ENCODE measurements around the gene DENND5B.

DNA sequence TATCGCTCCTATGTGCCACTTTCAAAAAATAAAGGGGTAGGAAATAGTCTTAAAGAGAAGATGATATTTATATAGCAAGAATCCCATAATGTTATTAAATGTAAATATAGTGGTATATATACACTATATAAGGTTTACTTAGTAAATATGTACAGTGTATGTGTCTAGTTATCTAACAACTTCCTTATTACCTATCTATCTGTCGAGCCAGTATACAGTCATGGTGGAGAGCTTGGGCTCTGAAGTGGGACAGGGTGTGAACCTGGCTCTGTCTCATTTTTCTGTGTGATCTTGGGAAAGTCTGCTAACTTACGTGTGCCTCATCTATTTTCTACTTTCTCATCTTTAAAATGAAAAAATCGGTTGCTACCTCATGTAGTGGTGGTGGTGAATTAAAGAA lies 202.2 kb downstream of the DENND5B start:
- TF ChIP-seq, protein P1, sequence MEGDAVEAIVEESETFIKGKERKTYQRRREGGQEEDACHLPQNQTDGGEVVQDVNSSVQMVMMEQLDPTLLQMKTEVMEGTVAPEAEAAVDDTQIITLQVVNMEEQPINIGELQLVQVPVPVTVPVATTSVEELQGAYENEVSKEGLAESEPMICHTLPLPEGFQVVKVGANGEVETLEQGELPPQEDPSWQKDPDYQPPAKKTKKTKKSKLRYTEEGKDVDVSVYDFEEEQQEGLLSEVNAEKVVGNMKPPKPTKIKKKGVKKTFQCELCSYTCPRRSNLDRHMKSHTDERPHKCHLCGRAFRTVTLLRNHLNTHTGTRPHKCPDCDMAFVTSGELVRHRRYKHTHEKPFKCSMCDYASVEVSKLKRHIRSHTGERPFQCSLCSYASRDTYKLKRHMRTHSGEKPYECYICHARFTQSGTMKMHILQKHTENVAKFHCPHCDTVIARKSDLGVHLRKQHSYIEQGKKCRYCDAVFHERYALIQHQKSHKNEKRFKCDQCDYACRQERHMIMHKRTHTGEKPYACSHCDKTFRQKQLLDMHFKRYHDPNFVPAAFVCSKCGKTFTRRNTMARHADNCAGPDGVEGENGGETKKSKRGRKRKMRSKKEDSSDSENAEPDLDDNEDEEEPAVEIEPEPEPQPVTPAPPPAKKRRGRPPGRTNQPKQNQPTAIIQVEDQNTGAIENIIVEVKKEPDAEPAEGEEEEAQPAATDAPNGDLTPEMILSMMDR (IDR thresholded peaks at IDR 0.05; ENCODE audit: insufficient read depth, low read length): no peak
- TF ChIP-seq POLR2AphosphoS5 (IDR thresholded peaks at IDR 0.05; ENCODE audit: low read depth) (no peak), GABPA (IDR thresholded peaks at IDR 0.05; ENCODE audit: low read depth) (no peak), SPI1 (IDR thresholded peaks at IDR 0.05; ENCODE audit: borderline replicate concordance, low read depth) (no peak)
- TF ChIP-seq, protein P2, sequence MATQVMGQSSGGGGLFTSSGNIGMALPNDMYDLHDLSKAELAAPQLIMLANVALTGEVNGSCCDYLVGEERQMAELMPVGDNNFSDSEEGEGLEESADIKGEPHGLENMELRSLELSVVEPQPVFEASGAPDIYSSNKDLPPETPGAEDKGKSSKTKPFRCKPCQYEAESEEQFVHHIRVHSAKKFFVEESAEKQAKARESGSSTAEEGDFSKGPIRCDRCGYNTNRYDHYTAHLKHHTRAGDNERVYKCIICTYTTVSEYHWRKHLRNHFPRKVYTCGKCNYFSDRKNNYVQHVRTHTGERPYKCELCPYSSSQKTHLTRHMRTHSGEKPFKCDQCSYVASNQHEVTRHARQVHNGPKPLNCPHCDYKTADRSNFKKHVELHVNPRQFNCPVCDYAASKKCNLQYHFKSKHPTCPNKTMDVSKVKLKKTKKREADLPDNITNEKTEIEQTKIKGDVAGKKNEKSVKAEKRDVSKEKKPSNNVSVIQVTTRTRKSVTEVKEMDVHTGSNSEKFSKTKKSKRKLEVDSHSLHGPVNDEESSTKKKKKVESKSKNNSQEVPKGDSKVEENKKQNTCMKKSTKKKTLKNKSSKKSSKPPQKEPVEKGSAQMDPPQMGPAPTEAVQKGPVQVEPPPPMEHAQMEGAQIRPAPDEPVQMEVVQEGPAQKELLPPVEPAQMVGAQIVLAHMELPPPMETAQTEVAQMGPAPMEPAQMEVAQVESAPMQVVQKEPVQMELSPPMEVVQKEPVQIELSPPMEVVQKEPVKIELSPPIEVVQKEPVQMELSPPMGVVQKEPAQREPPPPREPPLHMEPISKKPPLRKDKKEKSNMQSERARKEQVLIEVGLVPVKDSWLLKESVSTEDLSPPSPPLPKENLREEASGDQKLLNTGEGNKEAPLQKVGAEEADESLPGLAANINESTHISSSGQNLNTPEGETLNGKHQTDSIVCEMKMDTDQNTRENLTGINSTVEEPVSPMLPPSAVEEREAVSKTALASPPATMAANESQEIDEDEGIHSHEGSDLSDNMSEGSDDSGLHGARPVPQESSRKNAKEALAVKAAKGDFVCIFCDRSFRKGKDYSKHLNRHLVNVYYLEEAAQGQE (IDR thresholded peaks at IDR 0.05; ENCODE audit: insufficient replicate concordance, low read depth): no peak
